ENCODE measurements around the gene DYNLT1.
A peak's percentile ranks its signal among the peaks of the same experiment; 100 is the strongest.
"Not testable (repeated sequence)": the region's sequence is repeated elsewhere in the genome, so short reads cannot be mapped to it uniquely, and the experiment has no call there.

The DYNLT1 gene

GRCh38 chr6:158663625-158664165, 19.2 kb upstream of the DYNLT1 start:
- no peak for DNase-seq (ENCODE audit: low read depth in 4 of 4, low spot score in 1 of 4)

DNA sequence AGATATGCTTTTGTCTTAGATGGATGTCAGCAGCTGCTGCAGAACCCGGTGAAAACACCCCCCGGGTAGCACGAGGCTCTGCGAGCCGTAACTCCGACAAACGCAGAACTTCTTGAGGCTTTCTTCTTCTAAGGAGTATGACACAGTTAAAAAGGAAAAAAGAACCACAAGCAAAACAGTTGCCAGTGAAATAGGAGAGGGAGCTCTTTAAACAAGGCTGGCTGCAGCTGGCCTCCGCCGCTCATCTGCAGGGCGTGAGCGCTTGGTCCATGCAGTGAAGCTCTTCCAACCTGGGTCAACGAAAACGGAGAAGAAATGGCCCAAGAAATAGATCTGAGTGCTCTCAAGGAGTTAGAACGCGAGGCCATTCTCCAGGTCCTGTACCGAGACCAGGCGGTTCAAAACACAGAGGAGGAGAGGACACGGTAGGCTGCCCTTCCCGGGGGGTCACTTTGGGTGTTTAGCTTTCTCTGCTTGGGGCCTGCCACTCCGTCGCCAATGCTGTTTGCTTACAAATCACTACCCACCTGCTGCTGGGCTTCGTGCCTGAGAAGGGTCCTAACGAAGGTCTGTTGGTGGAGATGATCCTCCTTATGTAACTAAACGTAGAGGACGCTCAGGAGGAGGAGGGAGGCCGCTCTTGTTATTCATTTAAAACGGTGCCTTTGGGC, 18.5 kb upstream of the DYNLT1 start:
- no peak for DNase-seq (ENCODE audit: low read depth in 4 of 4, low spot score in 1 of 4)

- DNase-seq (ENCODE audit: low read depth in 4 of 4, low spot score in 1 of 4): no peak
These were observed 18.0 kb upstream of the DYNLT1 start for GRCh38 chr6:158662607-158662953.

DNA sequence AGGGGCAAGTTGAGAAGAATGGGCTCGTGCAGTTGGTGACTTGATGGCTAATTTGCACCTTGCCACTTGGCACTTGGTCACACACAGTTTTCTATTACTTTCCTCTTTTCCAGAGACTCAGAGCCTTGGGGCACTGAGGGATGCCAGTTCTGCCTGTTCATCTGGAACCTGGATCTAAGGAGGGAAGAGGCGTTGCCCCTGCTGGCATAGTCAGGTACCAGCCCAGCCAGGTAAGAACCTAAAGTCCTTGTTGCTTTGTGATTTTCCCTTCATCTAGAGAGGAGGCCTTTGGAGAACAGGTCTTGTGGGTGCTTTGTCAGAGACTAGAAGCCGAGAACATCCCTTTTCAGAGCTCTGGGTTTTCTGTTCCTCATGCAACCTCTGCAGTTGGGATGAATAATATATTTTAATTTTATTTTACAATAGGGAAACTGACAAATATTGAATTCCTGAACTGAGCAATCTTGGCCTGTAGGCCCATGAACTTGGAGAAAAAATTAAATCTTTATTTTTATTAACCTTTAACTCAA, 16.7 kb upstream of the DYNLT1 start:
- DNase-seq (ENCODE audit: low read depth in 4 of 4, low spot score in 1 of 4): no peak

DNA sequence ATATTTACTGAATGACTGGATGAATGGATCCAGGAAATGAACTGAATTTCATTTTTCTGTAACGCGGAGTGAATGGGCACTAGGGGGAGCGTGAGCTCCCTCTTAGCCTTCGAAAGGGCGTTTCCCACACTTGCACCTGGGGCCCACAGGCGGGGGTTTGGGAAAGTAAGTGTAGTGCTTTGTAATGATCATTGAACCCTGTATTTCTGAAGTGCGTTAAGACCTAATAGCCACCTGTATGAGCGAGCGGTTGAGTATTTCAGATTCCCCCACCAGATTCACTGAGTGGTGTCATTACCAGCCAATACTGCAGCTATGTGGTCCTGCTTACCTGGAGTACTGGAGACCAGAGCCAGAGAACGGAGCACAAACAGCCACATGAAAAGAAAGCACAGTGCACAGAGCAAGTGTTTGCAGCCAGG, 15.8 kb upstream of the DYNLT1 start:
- DNase-seq (ENCODE audit: low read depth in 4 of 4, low spot score in 1 of 4): no peak

GRCh38 chr6:158656986-158657385, 12.4 kb upstream of the DYNLT1 start:
- DNase-seq (ENCODE audit: low read depth in 4 of 4, low spot score in 1 of 4): not testable (repeated sequence)

DNA sequence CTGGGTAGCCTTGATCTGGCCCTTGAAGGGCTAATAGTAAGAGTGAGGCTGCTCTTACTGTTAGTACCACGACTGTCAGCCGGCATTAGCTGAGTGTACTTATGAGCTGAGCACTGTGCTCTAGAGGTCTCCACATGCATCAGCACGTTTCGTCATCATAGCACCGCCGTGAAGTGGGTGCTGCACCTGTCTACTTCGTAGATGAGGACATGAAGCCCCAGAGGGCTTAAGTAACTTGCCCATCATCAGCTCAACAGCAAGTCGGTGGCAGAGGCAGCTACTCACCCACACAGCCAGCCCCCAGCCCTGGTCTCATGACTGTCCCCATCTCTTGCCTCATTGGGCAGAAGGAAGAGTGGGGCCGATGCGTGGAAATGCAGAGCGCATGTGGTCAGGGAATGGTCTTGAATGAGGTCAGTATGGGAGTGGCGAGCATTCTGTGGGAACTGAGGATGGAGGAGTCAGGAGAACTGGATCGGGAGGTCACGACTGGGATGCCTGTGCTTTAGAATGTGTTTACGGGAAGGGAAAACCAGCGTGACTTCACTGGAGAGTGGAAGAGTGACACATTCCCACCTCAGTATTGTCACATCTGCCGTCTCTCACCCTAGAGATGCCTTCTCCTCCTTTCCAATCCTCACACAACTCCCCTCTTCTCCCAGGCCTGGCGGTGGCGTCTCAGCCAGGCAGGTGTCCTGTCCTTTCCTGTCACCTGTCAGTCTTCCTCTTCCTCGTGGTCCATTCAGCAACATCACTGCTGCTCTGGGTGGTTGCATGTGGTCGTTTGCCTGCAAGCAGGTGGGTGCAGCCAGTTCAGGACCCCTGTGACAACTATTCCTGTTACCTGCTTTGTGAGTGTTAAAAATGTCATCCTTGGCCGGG, 11.3 kb upstream of the DYNLT1 start:
- DNase-seq (ENCODE audit: low read depth in 4 of 4, low spot score in 1 of 4): no peak

DNA sequence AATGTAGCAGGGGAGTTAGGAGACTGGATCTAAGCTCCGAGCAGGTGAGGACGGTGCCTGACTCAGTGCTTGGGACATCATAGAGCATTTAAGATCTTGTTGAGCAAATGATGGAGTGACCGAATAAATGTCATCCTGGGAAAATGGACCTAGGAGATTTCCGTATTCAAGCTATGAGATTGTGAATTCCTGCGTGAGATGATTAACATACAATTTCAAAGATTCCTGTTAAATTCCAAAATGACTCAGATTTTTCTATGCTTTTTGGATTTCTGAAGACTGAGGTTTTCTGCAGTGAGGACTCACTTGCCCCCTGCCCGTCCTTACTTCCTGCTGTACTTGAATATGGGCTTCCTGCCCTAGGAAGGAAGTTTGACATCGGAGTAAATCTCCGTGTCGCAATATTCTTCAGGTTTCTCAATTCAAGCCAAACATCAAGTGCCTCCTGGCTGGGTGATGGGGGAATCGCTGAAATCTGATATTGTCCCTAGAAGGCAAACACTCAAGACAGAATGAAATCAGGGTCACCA, 10.5 kb upstream of the DYNLT1 start:
- no peak for DNase-seq (ENCODE audit: low read depth in 4 of 4, low spot score in 1 of 4)

- no peak for DNase-seq (ENCODE audit: low read depth in 4 of 4, low spot score in 1 of 4)
These were observed 10.0 kb upstream of the DYNLT1 start for GRCh38 chr6:158654498-158654897.

DNA sequence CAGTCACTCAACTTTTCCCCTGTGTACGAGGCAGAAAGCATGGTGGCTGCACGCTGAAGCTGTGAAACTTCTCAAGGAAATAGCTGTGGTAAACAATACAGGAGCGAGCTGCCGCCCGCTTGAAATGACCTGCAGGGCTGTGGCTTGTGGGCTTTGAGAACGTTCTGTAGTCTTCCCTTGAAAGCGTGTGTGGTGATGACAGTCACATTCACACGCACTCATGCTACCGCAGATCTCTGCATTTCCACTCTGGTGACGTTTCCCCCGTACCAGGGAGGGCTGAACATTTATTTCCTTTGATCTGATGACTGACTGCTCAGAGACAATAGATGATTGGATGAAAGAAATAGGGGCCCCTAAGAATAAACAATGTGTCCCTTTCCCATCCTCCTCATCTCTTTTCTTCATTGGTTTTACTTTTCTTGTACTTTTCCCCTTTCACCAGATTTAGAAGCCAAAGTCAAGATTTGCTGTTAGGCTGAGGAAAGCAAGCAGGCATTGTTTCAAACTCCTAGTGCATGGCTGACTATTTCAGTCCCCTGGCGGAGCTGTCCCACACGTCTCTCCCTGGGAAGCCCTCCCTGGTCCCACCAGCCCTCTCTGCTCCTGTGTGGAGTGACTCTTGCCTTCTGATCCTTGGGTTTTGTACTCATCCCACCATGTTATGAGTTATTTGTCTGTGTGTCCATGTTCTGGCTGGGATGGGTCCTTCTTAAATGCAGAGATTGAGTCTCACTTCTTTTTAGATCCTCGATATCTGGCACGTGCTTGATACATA, 9.2 kb upstream of the DYNLT1 start:
- DNase-seq (ENCODE audit: low read depth in 4 of 4, low spot score in 1 of 4): peak in 3 of 4 experiments; percentile 58 to 81 (median 71)

GRCh38 chr6:158651981-158652737, 7.6 kb upstream of the DYNLT1 start:
- not testable (repeated sequence) for DNase-seq (ENCODE audit: low read depth in 4 of 4, low spot score in 1 of 4)

- peak in 3 of 4 experiments; percentile 59 to 83 (median 67) for DNase-seq (ENCODE audit: low read depth in 4 of 4, low spot score in 1 of 4)
These were observed 5.0 kb upstream of the DYNLT1 start, which contains the start of gene SYTL3 for GRCh38 chr6:158649289-158650143. Gene SYTL3 (plus strand): TSS chr6:158650054. CDS start chr6:158663269, 13,215 bp downstream.

DNA sequence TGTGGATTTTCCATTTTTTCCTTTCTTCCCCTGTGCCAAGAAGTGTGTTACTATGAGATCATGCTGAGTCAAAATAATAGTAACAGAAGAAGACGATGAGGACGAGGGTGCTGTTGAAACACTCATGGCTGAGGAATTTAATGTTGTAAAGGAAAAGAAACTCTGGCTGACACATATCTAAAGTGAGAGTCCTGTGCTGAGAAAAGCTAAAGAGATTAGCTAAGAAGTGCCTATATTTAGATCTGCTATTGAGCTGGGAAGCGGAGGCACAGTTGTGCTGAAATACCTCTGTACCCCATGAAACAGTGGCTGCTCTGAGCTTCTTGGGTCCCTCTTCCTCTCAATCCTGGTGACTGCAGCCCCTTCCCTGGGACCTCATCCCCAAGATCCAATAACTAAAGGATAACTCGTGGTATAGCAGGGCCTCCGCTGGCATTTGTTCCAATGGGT, 4.2 kb upstream of the DYNLT1 start:
- no peak for DNase-seq (ENCODE audit: low read depth in 4 of 4, low spot score in 1 of 4)

DNA sequence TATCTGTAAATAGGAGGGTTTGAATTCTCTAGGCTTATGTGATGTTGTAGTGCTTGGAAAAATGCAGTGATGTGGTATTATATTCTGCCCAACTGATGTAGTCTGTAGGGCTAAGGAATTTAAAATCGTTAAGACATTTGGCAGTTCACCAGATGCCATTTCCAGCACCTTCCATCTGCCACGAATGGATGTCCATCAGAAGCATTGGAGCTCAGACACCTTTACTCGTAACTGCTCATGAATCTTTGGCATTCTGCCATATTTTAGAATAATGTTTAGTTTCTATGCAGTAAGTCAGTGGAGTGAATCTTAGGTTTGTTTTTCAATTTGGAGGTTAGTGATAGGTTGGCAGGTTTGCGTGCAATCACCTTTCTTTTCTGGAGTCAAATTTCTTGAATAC, 3.0 kb upstream of the DYNLT1 start:
- DNase-seq (ENCODE audit: low read depth in 4 of 4, low spot score in 1 of 4): no peak

- no peak for DNase-seq (ENCODE audit: low read depth in 4 of 4, low spot score in 1 of 4)
These were observed 1.7 kb upstream of the DYNLT1 start for GRCh38 chr6:158646023-158646910.

DNA sequence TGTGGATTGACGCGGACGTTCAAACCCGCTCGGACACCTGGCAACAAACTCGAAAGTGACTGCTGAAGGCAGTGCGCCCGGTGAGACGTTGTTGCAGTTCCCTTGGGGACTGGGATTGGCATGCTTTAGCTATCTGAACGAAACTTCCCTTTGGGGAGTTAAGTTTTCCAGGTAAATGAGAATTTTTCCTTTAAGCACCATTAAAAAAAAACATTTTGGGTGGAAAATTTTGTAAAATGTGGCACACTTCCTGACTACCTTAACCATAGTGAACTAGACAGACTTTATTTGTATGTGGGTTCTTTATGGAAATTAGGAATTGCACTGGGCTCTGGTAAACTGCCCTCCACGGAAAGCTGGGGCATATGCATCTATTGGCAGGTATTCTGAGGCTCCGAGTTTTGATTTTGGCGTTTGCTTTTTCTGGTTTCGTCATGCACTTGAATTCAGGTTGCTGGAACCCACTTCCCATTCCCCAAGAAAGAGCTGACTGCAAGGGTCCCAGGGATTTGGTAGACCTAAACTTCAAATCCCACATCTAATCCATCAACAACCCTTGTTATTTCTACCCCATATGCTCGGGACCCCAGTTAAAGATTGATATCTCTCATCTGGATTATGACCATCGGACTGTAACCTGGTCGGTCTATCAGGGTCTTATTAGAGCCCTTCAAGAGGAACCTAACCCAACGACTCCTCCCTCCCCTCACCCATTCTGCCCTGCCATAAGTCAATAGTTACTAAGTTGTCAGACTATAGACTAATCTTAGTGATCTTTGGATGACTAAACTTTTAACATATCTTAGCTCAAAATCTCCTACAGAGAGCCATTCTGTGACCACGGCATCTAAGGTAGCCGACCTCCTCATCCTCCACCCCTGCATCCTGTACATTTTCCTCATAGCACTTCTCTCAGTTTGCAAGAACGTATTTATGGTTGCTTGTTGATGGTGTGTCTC, 800 bp upstream of the DYNLT1 start:
- DNase-seq (ENCODE audit: low read depth in 4 of 4, low spot score in 1 of 4): no peak

GRCh38 chr6:158643836-158644230, 710 bp downstream of the DYNLT1 start:
- DNase-seq (ENCODE audit: low read depth in 4 of 4, low spot score in 1 of 4): no peak
